Measurements from ENCODE around the gene ARSK.

DNA sequence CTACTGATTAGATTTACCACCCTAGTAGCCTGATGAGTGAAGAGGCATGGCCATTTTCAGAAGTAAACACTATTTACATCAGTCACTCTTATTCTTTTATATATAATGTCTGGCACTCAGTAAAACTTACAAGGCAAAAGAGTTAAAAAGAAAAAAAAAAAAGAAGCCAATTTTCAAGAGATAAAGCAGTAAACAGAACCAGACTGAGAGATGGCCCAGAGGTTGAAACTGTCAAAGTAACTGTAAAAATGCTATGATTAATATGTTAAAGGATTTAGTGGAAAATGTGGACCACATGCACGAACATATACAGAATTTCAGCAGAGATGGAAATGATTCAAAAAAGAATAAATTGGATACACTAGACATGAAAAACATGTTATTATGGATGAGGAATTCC lies 58.6 kb downstream of the ARSK start:
- TF ChIP-seq, protein P1, sequence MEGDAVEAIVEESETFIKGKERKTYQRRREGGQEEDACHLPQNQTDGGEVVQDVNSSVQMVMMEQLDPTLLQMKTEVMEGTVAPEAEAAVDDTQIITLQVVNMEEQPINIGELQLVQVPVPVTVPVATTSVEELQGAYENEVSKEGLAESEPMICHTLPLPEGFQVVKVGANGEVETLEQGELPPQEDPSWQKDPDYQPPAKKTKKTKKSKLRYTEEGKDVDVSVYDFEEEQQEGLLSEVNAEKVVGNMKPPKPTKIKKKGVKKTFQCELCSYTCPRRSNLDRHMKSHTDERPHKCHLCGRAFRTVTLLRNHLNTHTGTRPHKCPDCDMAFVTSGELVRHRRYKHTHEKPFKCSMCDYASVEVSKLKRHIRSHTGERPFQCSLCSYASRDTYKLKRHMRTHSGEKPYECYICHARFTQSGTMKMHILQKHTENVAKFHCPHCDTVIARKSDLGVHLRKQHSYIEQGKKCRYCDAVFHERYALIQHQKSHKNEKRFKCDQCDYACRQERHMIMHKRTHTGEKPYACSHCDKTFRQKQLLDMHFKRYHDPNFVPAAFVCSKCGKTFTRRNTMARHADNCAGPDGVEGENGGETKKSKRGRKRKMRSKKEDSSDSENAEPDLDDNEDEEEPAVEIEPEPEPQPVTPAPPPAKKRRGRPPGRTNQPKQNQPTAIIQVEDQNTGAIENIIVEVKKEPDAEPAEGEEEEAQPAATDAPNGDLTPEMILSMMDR (IDR thresholded peaks at IDR 0.05), result no peak
- TF ChIP-seq POLR2A (IDR thresholded peaks at IDR 0.05), result no peak

All from right lobe of liver (tissue), 4 donors.